GM19372 (cell line): ENCODE measurements around the gene KRT85.

Experiments used
- ATAC-seq: cut with Tn5 transposase; IDR thresholded peaks from one replicate; pipeline ENCODE4 v1.9.1; 2021; ENCODE audit warnings: mild to moderate bottlenecking, low read depth, moderate library complexity; ENCODE audit not compliant: unreplicated experiment

KRT85 gene

DNA sequence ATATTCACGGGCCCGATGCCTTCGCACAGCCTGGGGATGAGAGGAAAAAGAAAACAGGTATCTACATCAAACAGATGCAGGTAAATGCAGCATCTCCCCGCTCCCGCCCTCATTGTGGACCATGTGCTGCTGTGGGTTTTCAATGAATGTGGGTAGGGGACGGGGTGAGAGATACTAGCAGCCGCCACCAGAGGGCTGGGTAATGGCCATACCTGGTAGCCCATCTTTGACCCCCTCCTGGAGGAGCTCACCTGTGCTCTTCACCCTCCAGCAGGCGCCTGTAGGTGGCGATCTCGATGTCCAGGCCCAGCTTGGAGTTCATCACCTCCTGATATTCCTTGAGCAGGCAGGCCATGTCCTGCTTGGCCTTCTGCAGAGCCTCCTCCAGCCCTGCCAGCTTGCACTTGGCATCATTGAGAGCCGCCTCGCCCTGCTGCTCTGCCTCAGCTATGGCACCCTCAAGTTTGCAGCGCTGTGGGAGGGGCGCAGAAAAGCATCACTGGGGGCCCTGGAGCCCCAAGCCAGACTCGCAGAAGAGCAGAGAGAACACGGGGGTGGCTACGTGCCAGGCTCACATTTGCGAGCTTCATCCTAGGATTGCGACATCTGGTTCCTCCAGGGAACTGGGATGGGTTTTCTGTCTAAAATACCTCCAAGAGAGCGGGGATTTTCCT is 28.6 kb upstream of the KRT85 start:
- ATAC-seq: no peak

DNA sequence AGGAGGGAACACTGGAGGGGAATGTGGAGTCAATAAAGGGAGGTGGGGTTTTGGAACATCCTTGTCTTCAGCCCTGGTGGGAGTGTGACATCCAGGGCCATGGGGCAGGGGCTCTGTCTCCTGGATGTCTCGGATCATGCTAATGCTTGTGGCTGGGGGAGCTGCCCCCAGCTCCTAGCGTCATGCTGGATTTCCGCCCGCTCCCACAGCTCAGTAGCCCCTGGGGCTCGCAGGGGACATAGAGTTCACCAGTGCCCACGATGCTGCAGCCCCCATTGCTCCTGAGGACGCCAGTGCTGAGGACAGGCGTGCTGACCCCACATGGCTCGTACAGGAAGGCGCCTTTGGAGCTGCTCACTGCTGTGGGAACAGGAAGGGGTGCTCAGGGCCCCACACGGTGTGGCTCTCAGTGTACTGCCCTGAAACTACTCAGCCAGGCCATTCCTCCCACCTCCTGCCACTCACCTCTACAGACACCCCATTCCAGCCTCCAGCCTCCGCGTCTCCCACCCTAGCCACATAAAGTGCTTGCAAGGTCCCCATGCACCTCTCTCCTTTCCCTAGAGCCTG is 27.6 kb upstream of the KRT85 start:
- no peak for ATAC-seq

DNA sequence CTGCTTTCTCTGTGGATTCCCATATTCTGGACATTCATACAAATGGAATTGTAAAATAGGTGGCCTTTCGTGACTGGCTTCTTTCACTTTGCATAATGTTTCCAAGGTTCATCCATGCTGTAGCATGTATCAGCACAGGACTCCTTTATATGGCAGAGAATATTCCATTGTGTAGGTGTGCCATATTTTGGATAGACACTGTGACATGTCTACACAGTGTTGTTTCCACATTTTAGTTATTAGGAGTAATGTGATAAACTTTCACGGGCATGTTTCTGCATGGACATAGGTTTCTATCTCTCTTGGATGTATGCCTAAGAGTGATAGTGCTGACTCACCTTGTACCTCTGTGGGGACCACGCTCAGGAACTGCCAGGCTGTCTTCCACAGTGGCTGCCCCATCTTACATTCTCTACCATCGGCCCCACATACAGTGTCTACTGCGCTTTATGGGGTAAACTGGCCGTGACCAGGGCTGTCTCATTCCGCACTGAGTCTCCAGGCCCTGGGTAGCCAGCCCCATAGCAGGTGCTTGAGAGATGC is 25.3 kb upstream of the KRT85 start:
- ATAC-seq: no peak

DNA sequence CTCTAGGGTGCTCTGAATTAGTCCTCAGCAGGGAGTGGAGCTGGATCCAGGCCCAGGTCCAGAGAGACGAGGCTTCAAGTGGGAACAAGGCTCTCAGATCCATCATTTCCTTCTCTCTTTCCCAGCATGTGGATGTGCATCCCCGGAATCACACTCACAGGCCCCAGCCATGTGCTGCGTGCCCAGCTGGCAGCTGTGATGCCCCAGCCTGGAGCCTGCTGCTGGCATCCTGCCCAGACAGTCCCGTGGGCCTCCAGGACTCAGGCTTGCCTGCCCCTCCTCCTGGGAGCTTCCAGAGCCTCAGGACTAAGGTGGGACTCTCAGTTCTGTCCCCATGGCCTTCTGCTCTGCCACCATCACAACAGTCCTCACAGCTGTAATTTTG is 24.3 kb upstream of the KRT85 start:
- no peak for ATAC-seq

DNA sequence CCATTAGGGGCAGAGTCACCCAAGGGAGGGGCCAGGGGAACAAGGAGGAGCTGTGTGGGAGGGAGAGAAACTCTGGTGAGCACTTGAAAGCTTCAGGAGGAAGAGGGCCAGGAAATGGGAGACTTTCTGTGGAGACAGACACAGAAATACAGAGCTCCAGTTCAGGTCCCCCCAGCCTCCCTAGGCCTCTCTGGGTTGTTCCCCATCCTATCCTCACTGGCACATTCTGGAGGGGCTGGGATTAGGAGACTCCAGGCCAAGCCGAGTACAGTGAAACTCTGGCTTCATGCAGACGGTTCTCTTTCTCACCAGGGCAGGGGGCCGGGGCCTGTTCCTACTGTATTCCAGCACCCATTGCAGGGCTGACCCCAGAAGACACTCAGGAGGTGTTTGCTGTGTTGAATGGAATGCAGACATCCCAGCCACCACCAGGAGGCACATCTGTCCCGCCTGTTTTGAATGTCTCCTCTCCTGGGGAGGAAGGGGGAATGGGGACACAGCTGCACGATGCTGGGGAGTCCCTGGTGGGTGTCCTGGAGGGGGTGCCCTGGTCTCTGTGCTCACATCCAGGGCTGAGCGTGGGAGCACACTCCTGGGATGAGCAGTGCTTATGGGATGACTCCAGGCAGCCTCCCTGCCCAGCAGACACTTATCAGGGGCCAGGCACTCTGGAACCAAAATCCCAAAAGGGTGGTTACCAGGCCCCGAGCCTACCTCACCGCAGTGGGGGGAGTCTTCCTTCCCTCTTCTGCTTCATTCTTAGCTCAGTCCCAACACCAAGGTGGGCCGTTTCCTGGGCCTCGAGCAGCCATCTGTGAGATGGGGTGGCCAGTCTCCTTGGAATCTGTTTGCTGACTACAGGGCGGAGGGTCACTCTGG is 23.7 kb upstream of the KRT85 start:
- no peak for ATAC-seq

DNA sequence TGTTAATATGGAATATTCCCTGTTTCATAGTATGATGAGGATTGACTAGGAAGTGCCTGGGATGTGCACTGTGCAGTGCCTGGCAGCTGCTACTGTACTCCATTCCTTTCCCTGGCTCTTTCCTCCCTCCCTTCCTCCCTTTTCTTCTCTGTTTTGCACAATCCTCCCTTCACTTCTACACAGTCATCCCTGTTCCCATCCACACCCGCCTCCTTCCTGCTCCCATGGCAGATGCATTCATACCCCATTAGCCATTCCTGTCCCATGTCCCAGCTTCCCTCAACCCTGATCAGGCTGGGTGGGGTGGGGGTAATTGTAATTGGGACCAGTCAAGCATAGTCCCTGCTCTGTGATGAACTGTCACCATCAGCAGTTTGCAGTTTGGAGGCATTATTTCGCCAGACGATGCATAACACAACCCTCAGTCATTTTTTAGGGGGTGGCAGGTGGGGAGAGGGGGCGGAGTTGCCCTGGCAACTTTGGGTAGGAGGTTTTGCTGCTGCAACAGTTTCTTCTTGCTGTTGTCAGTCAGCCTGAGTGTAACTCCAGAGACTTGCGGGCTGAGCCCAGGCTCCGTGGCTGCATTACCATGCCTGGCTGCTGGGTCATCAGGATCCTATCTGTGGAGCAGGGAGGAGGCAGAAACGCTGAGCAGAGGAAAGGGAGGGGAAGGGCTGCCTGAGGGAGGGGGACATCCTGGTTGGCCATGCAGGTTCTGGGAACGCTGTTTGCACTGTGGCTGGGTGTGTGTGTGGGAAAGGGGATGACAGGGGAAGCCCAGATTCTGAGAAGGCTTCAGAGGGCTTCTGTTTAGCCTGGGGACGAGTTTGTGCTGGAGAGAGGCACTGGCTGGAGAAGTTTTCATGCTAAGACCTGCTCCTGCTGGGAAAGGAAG is 22.3 kb upstream of the KRT85 start:
- no peak for ATAC-seq

DNA sequence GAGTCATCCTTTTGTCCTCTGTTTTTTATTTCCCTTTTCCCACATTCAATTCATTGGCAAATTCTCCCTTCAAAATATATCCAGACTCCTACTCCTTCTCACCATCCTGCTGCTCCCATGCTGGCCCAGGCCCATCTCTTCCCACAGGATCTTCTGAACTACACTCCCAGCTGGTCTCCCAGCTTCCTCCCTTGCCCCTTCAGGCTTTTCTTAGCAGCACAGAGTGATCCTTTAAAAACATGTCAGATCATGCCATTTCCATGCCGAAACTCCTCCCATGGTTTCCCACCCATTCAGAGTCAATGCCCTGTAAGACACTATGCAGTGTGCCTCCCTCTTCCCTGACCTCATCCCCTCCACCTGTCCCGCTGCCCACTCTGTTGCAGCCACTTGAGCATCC is 20.6 kb upstream of the KRT85 start:
- no peak for ATAC-seq

DNA sequence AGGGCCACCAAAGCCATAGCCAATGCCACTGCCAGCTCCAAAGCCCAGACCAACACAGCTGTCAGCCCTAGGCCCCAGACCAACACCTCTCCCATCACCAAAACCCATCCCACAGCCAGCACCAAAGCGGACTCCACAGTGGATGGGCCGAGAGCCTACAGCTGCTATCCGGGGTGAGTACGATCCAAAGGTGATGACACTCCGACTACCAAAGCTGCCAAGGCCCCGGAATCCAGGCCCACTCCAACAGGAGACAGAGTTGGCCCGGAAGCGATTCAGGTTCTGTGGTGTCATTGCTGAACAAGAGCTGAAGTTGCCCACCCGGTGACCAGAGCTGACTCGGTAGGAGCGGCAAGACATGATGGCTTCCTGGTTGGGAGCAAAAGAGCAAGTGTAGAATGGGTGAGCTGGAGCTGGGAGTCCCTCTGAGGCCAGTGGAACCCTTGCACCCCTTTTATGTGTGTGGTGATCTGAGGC is 18.0 kb upstream of the KRT85 start, which contains the start of gene KRT84:
Gene KRT84 (minus strand): TSS at position 427 of the 477 bp plus-strand sequence. CDS start 67 bp downstream, at position 360.
- no peak for ATAC-seq

DNA sequence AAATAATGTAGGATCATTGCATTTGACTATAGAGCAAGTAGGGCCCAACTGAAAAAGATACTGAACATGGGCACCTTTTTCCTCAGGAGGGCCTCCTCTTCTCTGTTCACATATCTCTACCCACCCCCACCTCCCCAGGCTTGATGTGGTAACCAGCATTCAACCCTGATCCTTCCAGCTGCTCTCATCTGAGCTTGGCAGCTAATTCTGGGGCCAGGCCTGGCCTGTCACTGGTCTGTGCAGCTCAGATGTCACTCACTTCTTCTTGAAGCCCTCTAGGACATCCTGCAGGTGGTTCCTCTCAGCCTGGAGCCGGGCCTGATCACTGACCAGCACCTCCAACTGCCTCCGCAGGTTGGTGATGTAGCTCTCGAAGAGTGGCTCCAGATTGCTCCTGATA is 16.1 kb upstream of the KRT85 start:
- no peak for ATAC-seq

DNA sequence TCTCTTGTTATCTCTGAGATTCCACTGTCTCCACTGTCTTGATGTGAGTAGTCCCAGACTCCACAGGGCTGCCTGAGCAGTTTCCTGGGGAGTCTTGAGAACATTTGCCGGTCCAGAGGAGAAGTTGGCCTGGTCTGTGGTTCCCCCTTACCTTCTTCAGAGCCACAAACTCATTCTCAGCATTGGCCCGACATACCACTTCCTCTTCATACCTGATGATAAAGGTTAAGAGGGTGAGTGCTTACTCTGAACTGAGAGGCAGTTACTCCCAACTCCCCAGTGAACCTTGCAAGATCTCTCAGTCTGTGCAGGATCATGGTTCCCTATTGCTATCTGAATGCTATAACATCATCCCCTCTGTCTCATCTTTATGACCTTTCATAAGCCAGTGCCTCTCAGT is 15.6 kb upstream of the KRT85 start:
- no peak for ATAC-seq

DNA sequence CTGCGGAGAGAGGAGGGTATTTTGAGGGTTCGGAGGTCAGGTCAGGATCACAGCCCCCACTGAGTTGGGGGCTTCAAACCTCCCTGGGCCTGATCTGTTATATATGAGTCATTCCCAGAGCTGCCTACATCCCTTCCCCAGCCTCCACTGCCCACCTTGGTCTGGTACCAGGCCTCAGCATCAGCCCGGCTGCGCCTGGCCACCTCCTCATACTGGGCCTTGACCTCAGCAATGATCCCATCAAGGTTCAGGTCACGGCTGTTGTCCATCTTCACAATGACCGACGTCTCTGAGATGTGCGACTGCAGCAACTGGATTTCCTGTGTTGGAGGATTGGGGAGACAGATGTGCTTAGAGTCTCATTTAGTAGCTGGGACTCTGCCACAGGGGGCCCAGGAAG is 13.9 kb upstream of the KRT85 start:
- no peak for ATAC-seq

DNA sequence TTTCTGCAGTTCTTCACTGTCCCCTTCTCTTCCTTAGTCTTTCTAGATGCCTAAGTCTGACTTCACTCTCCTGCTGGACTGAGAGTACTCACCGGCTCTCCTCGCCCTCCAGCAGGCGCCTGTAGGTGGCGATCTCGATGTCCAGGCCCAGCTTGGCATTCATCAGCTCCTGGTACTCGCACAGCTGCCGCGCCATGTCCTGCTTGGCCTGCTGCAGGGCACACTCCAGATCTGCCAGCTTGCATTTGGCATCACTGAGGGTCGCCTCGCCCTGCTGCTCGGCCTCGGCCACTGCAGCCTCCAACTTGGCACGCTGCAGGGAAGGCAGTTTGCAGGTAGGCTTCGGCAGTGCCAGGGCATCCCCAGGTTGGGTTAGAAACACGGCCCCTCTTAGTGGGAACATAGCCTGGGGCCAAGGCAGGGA is 13.0 kb upstream of the KRT85 start:
- ATAC-seq: no peak

DNA sequence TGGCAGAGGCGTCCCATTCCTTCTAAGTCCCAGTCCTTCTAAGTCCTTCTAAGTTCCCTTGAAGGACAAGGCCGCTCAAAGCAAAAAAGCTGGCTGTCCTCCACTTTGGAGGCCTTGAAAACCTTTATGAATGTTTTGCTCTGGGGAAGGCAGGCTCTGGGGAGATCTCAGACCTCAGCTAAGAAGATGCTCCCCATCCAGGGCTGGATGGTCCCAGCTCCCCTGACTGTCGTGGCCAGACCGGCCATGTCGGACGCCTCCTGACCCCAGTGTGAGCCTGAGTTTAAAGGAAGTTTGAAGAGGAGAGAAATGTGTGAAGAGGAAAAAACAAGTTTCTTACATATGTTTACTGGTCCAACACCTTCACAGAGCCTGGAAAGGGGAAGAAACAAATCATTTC is 12.3 kb upstream of the KRT85 start:
- ATAC-seq: no peak

DNA sequence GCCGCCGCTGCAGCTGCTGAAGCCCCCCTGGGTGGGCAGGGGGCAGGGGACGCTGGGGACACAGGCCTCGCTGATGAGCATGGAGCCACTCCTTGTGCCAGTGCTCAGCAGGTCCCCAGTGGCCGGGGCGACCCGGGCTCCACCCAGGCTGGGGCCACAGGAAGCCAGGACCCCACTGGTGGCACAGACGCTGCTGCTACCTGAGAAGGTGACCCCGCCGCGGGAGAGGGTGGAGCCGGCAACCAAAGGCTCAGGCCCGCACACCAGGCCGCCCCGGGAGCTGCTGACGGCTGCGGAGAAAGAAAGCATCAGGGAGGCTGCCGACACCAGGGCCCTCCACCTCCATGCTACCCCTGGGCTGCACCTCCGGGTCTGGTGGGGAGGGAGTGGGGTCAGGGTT is 10.8 kb upstream of the KRT85 start:
- no peak for ATAC-seq

DNA sequence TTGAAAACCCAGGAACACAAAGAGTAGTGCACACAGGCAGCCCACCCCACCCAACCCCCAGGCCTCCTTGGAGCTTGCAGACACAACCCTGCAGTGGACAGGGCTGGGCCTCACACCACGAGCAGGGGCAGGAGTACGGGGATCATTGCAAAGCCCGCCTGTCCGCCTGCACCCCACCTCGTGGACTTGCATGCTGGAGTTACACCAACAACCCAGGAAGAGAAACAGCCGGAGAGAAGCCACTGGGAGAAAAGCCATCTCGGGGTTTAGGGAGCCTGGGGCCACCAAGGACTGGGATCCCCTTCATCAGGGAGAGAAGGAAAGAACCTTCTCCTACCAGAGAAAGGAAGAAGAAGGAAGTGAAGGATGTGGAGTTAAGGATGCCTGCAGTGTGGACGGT is 10.0 kb upstream of the KRT85 start:
- ATAC-seq: no peak

DNA sequence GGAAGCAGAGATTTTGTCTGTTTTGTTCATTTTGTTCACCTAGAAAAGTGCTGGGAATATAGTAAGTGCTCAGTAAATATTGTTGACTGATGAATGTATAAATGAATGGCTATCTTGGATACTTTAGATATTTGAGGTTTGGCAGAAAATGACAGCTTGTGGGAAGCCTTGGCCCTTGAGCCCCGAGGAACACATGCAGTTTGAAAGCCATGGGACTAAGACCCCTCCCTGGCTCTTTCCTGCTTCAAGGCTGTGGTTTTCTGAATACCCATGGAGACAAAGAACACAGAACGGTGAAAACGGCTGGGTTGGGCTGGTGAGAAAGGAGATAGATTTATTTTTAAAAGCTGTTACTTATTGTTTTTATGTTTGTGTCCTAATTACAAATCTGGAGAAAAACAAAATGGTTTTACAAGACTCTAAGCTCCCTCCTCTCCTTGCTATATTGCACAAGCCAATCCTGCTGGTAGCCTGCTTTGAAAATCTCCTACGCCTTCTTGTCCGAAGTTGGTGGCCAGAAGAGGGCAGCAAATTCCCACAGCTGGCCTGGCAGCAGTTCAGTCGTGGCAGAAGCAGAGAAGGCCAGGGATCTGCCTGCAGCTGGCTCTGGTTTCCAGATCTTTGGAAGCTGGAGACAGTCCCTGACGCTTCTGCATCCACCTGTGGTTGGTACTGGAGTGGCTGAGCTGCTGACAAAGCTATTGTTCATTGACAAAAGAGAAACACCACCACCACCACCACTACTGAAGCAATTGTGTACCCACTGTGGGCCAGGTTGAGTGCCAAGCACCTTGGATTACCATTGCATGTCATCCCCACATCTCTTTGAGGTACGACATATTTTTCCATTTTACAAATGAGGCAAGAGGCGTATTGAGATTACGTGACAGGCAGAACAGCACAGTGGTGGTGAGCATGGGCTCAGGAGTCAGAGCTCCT is 5.2 kb upstream of the KRT85 start:
- ATAC-seq: no peak

DNA sequence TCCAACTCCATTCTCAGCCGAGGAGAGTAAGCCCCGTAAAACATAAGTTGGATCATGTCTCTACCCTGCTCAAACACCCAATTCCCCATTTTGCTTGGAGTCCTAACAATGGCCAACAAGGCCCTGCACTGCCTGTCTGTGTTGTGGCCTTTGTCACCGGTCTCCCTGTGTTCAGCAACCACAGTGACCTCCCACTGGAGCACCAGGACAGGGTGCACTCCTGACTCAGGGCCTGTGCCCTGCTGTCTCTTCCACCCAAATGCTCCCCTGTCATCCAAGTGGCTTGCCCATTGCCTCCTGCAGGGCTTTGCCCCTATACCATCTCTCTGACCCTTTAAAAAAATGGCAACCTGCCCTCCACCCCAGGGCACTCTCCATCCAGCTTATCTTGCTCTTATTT is 4.4 kb upstream of the KRT85 start:
- ATAC-seq: no peak

DNA sequence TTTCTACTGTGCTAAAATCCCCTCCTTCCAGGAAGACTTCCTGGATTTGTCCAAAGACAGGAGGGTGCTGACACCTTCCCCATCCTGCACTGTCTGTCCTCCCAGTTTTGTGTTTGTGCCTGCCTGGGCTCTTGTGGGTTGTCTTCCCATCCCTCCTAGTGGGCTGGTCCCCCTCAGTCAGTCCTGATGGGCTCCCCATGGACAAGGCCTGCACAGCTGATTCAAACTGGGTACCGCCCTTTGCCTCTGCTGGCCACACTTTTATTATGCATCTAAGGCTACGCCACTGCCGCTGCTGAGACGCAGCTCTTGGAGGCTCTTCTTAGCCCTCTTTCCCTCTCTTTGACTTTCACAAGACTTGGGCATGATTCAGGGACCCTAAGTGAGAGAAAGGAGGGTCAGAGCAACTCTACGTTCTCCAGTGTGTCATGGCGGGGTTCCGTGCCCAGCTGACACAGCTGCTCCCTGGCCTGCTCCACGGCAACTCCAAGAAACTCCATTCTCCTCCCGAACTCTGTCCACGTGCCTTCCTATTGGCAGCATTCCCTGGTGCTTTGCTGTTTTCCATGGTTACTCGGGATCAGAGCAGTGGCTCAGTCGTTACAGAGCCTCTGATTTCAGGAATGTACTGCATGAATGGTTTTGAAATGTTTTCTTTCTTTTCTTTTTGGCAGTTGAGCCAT is 3.8 kb upstream of the KRT85 start:
- ATAC-seq: no peak

DNA sequence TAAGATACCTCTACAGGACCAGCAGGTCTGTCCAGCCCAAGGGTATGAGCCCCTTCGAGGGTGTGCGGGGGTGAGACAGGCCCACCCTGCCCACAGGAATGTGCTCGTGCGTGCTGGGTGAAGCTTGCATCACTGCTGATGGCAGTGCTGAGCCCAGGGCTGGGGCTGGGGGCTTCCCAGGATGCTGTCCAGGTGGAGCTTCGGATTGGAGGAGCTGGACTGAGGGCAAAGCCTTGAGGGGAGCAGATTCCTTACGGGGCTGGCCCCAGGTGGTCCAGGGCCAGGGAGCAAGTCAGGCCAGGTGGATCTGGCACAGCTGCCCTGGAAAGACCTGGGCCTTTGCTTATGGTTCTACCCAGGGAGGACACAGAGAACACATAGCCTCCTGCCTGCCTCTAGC is 2.5 kb upstream of the KRT85 start:
- ATAC-seq: no peak
